ENCODE results near the gene ITPKA.

- TF ChIP-seq FOXP2 (optimal IDR thresholded peaks at IDR 0.05; ENCODE audit: borderline replicate concordance, extremely low read depth, extremely low read length, insufficient read depth) (no peak), SIN3A (IDR thresholded peaks at IDR 0.05; ENCODE audit: borderline replicate concordance, insufficient read depth, low read length) (no peak)
These were observed 4.0 kb upstream of the ITPKA start for GRCh38 chr15:41489641-41490040.
